K562 (cell line): Measurements from ENCODE around the gene PADI4. TPM values are rescaled to one million over a fixed set of nuclear protein-coding genes. Genes with fewer than 3 reads are reported as not detected.
A peak's percentile ranks its signal among the peaks of the same experiment; 100 is the strongest.

Experiments
- ATAC-seq: fragments of 200-7000 bp; cut with Tn5 transposase; 3 replicates; pipeline ENCODE4 v1.9.1; 2020; ENCODE audit warnings: moderate library complexity
- BruUV-seq: library from RNA; stranded (reverse); fragments of 400-500 nt; replicated peaks from 2 replicates; lab custom pipeline; 2021; lab: Mats Ljungman, UMichigan
- CTCF ChIA-PET: fragments of 300-600 bp; formaldehyde crosslinking; extraction: SDS; loops from one replicate; lab custom pipeline; 2021; ENCODE audit warnings: low intra/inter-chr PET ratio; lab: Yijun Ruan, JAX
- POLR2A ChIA-PET: fragments of 300-600, 350-650 bp; sonication (Branson Sonifier 250); formaldehyde crosslinking; extraction: SDS; loops from one replicate; lab custom pipeline; 2021; ENCODE audit warnings: antibody characterized with exemption, inconsistent platforms; lab: Yijun Ruan, JAX
- DNase-seq, 4 experiments: peaks; one replicate each; pipeline versions ENCODE4 v3.0.0 to v3.0.0-alpha.2; 2011 to 2018; ENCODE audit warnings: low spot score in 3 of 4, mixed read lengths in 3 of 4; ENCODE audit errors: extremely low read depth in 1 of 4
- FAIRE-seq: peaks from 2 replicates; lab custom pipeline; 2011; peaks lifted over from hg19 to GRCh38; lab: Jason Lieb, UNC
- H2AFZ ChIP-seq: 2 replicates; pipeline ENCODE4 v1.6.0; 2011; ENCODE audit warnings: low read depth, low read length, control low read depth, inconsistent platforms
- H3K27ac ChIP-seq: fragments of 200-600 bp; 3 replicates; pipeline ENCODE4 v1.8.0; 2011; ENCODE audit warnings: low read depth, mild to moderate bottlenecking, control low read depth, inconsistent platforms, low read length, moderate library complexity, mixed read lengths; ENCODE audit errors: extremely low read depth
- H3K27me3 ChIP-seq, 2 experiments: fragments of 300-600 bp in 1 of 2; 2 replicates in 1 of 2; 3 replicates in 1 of 2; pipeline versions ENCODE4 v1.6.0 to v1.8.0; 2011; ENCODE audit warnings: inconsistent platforms in 2 of 2, low read length in 2 of 2, mild to moderate bottlenecking in 1 of 2, mixed read lengths in 1 of 2, moderate library complexity in 1 of 2; ENCODE audit not compliant: control insufficient read depth in 2 of 2, insufficient read depth in 2 of 2
- H3K36me3 ChIP-seq: fragments of 300-600 bp; 3 replicates; pipeline ENCODE4 v1.8.0; 2011; ENCODE audit warnings: mild to moderate bottlenecking, low read length, inconsistent platforms; ENCODE audit not compliant: control insufficient read depth, insufficient read depth
- H3K4me1 ChIP-seq, 2 experiments: fragments of 200-600 bp in 1 of 2; replicated peaks in 1 of 2; 2 replicates in 1 of 2; 3 replicates in 1 of 2; pipeline versions ENCODE4 v1.5.1 to v1.8.0; 2011; ENCODE audit warnings: inconsistent platforms in 2 of 2, low read length in 2 of 2, mild to moderate bottlenecking in 1 of 2, mixed read lengths in 1 of 2, moderate library complexity in 1 of 2; ENCODE audit not compliant: control insufficient read depth in 2 of 2, insufficient read depth in 2 of 2
- H3K4me2 ChIP-seq: 2 replicates; pipeline ENCODE4 v1.6.1; 2011; ENCODE audit warnings: low read length, control low read depth, inconsistent platforms, mixed read lengths; ENCODE audit not compliant: insufficient read depth
- H3K4me3 ChIP-seq: fragments of 200-600 bp; sonication (generic), shearing (Covaris generic); 2 replicates; pipeline ENCODE4 v1.5.1; 2016; ENCODE audit warnings: control low read depth, inconsistent platforms
- H3K79me2 ChIP-seq: fragments of 200-600 bp; 3 replicates; pipeline ENCODE4 v1.8.0; 2011; ENCODE audit warnings: low read length, inconsistent platforms; ENCODE audit not compliant: control insufficient read depth, insufficient read depth
- H3K9ac ChIP-seq, 2 experiments: 2 replicates each; pipeline versions ENCODE4 v1.6.0 to v1.6.1; 2011; ENCODE audit warnings: low read depth in 2 of 2, low read length in 2 of 2, control low read depth in 1 of 2, inconsistent platforms in 1 of 2, mild to moderate bottlenecking in 1 of 2, mixed read lengths in 1 of 2; ENCODE audit not compliant: insufficient read depth in 1 of 2
- H3K9me1 ChIP-seq: one replicate; pipeline ENCODE4 v1.6.0; 2011; ENCODE audit warnings: inconsistent platforms, mild to moderate bottlenecking, low read length, moderate library complexity; ENCODE audit not compliant: control insufficient read depth, insufficient read depth
- H3K9me3 ChIP-seq: replicated peaks from 2 replicates; pipeline ENCODE4 v1.5.1; 2011; ENCODE audit warnings: low read depth, low read length, inconsistent platforms; ENCODE audit not compliant: control insufficient read depth, insufficient read depth
- H4K20me1 ChIP-seq: replicated peaks from 2 replicates; pipeline ENCODE4 v1.6.1; 2011; ENCODE audit warnings: low read length, inconsistent platforms, mixed read lengths; ENCODE audit not compliant: control insufficient read depth, insufficient read depth
- HDGF ChIP-seq: fragments of 450-650 bp; IDR thresholded peaks from 2 replicates; pipeline ENCODE4 v1.6.1; 2016
- MCM5 ChIP-seq: fragments of 450-650 bp; IDR thresholded peaks from 2 replicates; pipeline ENCODE4 v1.6.1; 2016; ENCODE audit warnings: low read depth
- MLX ChIP-seq, 2 experiments: fragments of 450-650 bp in 1 of 2; sonication (generic) in 1 of 2; formaldehyde crosslinking; conservative IDR thresholded peaks; 2 replicates each; pipeline versions ENCODE4 v1.4.0 to v1.8.1; 2020 to 2022; ENCODE audit warnings: mild to moderate bottlenecking in 1 of 2, missing genetic modification reagents in 1 of 2
- RAD51 ChIP-seq: fragments of 450-650 bp; IDR thresholded peaks from 2 replicates; pipeline ENCODE4 v1.7.1; 2016; ENCODE audit warnings: low read depth, mild to moderate bottlenecking, borderline replicate concordance
- SNAPC5 ChIP-seq: fragments of 250-450 bp; sonication (Bioruptor Pico); IDR thresholded peaks from 2 replicates; pipeline ENCODE4 v1.8.0; 2021; ENCODE audit warnings: moderate library complexity, mild to moderate bottlenecking, inconsistent platforms
- TRIM24 ChIP-seq, 2 experiments: fragments of 450-650 bp; IDR thresholded peaks; 2 replicates each; pipeline ENCODE4 v1.6.1; 2016
- ZNF146 ChIP-seq: IDR thresholded peaks from one replicate; pipeline ENCODE4 v1.6.1; 2018; ENCODE audit warnings: missing compliant biosample characterization; ENCODE audit not compliant: unreplicated experiment
- ZNF408 ChIP-seq: fragments of 250-450 bp; sonication (Bioruptor Pico); IDR thresholded peaks from 2 replicates; pipeline ENCODE4 v1.4.0; 2020; ENCODE audit warnings: low read depth, mild to moderate bottlenecking, moderate library complexity
- ZNF511 ChIP-seq: sonication (generic); formaldehyde crosslinking; IDR thresholded peaks from 2 replicates; pipeline ENCODE4 v1.8.0; 2022; ENCODE audit warnings: mild to moderate bottlenecking, missing genetic modification reagents
- ZNF589 ChIP-seq: fragments of 200-800 bp; sonication (Bioruptor generic); IDR thresholded peaks from 2 replicates; pipeline ENCODE4 v1.6.1; 2016; ENCODE audit warnings: low read depth, missing genetic modification characterization, missing compliant biosample characterization
- WGBS: fragments of 100-300 bp; shearing (Covaris generic); methylation state at CpG from one replicate; pipeline ENCODE4 v1.1.6; 2016; ENCODE audit warnings: low coverage, mixed read lengths; ENCODE audit not compliant: insufficient coverage; ENCODE audit errors: missing lambda C conversion rate; 5-methylcytosine and 5-hydroxymethylcytosine counted together
- in situ Hi-C: fragments of 300-500 bp; cut with MboI; formaldehyde crosslinking; loops from 4 replicates; pipeline ENCODE4 v1.15.0; 2018; ENCODE audit warnings: inconsistent platforms, mixed read lengths
- intact Hi-C: fragments of 100-400 bp; cut with micrococcal nuclease; formaldehyde crosslinking; loops from 2 replicates; pipeline ENCODE4 v1.14.2; 2022
- polyA plus RNA-seq, 8 experiments: library from polyadenylated mRNA; depleted of rRNA in 4 of 8; stranded (reverse) in 5 of 8; unstranded in 3 of 8; fragments of >200 nt; fragmentation: Nextera tagmentation in 2 of 8; fragmentation: Illumina TruSeq in 1 of 8; extraction: Ambion mirVana in 2 of 8; extraction: Trizol in 1 of 8; gene quantifications; 2 replicates each; pipeline versions ENCODE4 v1.2.1 to v1.2.3, GENCODE V29; 2011 to 2014; ENCODE audit warnings: inconsistent platforms in 1 of 8, missing spikeins in 1 of 8
- total RNA-seq, 7 experiments: library from RNA; depleted of rRNA in 6 of 7; stranded (reverse); fragments of >200 nt in 6 of 7; fragmentation: Illumina TruSeq in 2 of 7; extraction: Trizol in 2 of 7; gene quantifications; 2 replicates each; pipeline versions ENCODE4 v1.2.1 to v1.2.3, GENCODE V29; 2011 to 2021; ENCODE audit warnings: low replicate concordance in 1 of 7

Gene PADI4
- total and polyA plus RNA-seq, 9 of the 15 experiments (the other 6 are each of a cell fraction or from before 2014, with no cell fraction given) = 0.22 to 0.33 TPM; not detected in 7

GRCh38 chr1:17360272-17360956 is 52.4 kb downstream of the PADI4 start:
- POLR2A ChIA-PET = no interaction called here
- TF ChIP-seq HDGF = no peak
- no peak for TF ChIP-seq ZNF511
- TF ChIP-seq TRIM24 (IDR thresholded peaks at IDR 0.05) = peak; percentile 94 to 95
- no peak for TF ChIP-seq ZNF408 (CRISPR knock-in tag)
- TF ChIP-seq RAD51 = no peak; the same call in 1 of the 2 replicates
- no peak for TF ChIP-seq MLX (CRISPR knock-in tag; conservative IDR thresholded peaks at IDR 0.05)
- peak; percentile 100 for TF ChIP-seq ZNF589 (CRISPR knock-in tag)
- TF ChIP-seq ZNF146 (CRISPR knock-in tag) = no peak
- TF ChIP-seq SNAPC5 (CRISPR knock-in tag) = peak; percentile 84
- no peak for TF ChIP-seq MCM5

More at GRCh38 chr1:17360272-17360956, 52.4 kb downstream of the PADI4 start:
- no TSS peak for BruUV-seq
- Histone ChIP-seq H3K9me3 (no peaks in the 10 kb centered on the region), H3K4me3 (no peak overlapping the region), H3K9me1 (no peaks in the 10 kb centered on the region), H3K4me1 (peaks cover 16 to 20% of the 10 kb centered on the region in 2 experiments; a peak in 4 of 5 replicates), H4K20me1 (no peaks in the 10 kb centered on the region), H3K9ac (no peak overlapping the region), H3K36me3 (no peaks in the 10 kb centered on the region), H3K79me2 (no peaks in the 10 kb centered on the region), H3K4me2 (0 out of 2 replicates have a peak overlapping the region, but pooled peaks have one; percentile 40), H2AFZ (peak overlapping the region; percentile 78), H3K27me3 (peaks cover 2 to 21% of the 10 kb centered on the region in 2 experiments; a peak in 3 of 5 replicates), H3K27ac (peak overlapping the region; percentile 62; the same call in 1 of the 3 replicates)
- intact Hi-C loops = no loop called here
- FAIRE-seq (peak; percentile 75), DNase-seq (peak; percentile 52 to 81 (median 66)), ATAC-seq (peak; percentile 75)
- 57% methylated on average over 10 of the region's 11 CpGs for WGBS
- in situ Hi-C loops = no loop called here
- CTCF ChIA-PET = no interaction called here
